Activated CD8-positive, alpha-beta memory T cell treated with anti-CD3 and anti-CD28 coated beads for 24 hours (primary cell): ENCODE data around the gene PNLIP.

ENCODE experiments used
- DNase-seq: peaks from one replicate; pipeline ENCODE4 v3.0.0-alpha.2; 2020

PNLIP gene

DNA sequence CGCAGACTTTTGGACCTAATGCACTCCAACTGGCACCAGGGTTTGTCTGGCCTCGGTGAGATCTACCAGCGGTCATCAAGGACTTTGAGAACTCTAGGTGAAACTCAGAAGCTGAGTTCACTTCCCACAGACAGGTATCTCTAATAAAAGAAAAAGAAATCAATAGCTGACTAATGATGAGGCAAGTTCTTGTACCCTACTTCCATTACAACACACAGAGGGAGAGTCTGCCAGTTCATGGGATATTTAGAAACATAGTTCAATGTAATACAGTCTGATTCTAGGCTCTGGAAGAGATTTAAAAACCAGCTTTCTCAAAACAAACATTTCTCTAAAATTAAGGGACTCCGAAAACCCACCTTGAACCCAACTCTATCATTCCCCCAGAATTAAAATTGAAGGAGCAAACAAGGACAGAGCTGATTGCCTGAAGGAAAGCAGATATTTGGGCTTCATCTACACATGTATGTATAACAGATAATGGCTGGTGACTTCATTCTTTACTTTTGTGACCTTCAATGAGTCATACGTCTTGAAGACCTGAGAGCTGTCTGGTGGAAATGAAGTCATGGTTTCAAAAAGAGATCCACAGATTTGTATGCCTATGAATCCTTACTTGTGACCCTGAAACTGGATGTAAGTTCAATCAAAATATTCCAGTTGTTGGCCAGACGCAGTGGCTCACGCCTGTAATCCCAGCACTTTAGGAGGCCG is 42.3 kb downstream of the PNLIP start:
- DNase-seq, result no peak

DNA sequence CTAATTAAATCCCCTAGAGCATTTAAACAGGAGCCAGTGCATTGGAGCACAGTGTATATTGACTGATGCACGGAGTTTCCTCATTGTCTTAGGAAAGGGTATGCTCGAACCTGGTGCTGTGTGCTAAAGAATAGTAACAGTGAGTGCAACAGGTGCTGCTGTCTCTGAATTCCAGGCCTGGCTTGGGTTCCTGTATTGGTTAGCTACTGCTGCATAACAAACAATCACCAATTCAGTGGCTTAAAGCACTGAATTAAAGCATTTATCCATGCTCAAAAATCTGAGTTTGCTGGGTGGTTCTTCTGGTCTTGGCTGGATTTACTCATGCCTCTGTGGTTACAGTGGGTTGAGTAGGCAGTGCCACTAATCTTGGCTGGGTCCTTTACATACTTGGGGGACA is 43.3 kb downstream of the PNLIP start:
- DNase-seq, result no peak

DNA sequence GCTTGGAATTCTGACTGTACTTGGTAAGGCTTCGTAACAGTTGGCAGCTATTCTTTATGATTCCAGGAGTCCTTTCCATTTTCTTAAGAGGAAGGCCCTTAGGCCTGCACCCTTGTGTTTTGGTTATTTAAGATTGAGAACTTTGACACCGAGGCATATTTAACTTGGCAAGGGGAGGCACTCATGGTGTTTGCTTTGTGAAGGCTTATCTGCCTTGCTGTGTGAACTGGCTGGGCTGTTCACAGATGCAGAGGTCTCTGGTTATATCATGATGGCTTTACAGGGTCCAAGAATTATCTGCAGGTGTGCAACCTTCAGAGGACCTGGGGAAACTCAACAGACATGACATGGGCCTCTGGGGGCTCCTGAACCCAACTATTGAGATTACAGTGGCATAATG is 44.2 kb downstream of the PNLIP start:
- DNase-seq, result no peak

DNA sequence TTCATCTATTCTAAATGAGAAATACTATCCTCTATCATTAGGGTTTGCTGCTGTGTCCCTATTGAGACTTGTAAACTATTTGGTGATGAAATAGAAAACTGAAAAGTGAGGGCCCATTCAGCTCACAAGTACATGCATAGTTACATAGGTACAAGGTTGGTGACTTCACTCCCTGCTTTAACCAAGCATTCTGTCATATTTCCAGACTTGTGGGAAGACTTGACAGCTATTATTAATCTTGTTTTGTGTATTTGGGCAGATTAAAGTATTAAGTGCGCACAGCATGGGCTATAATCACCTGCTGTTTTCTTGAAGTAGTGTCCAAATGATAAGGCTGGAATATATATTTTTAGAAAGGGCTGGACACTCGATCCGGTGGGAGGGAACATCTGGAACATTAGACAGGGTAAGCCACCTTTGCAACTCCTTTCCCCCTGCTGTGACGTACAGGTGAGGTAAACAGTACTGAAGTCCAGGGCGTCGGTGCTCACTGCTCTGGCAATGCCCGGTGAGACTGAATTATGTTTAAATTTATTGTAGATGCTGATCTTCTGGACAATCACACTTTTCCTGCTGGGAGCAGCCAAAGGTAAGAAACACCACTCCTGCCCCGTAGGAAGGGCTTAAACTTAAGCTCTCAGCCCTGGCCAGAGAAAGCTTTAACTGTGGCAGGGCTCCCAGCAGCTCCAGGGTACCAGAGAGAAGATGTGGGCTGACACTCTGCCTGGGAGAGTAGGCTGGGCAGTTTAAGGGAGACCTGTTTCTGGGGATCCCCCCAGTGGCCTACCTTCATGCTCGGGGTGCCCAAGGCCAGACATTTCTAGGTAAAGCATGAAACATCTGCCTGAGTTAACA is 45.1 kb downstream of the PNLIP start, which contains the start of gene PNLIPRP1:
TSS of gene PNLIPRP1 (plus strand) at position 370 of the 855 bp plus-strand sequence. CDS start at position 541, 171 bp downstream.
- no peak for DNase-seq

DNA sequence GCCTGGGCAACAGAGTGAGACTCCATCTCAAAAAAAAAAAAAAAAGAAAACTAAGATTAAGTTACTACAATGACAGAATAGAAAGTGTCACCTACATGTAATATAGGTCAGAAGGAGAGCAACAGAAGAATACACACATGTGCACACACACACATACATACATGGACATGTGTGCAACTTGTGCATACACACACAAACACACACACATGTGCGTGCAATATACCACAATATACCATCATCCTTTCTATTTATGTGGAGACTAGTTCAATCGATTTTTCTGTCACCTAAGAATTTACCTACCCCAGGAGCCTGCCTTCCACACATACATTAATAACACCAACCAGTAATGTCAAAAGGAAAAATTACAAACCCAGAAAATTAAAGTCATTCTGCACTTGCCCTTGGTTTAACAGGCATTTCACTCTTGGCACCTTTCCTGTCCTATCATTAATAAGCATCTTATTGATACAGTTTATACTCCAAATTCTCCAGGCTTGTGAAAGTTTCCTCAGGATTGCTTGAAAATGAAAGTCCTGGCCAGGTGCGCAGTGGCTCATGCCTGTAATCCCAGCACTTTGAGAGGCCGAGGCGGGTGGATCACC is 47.5 kb downstream of the PNLIP start:
- no peak for DNase-seq

DNA sequence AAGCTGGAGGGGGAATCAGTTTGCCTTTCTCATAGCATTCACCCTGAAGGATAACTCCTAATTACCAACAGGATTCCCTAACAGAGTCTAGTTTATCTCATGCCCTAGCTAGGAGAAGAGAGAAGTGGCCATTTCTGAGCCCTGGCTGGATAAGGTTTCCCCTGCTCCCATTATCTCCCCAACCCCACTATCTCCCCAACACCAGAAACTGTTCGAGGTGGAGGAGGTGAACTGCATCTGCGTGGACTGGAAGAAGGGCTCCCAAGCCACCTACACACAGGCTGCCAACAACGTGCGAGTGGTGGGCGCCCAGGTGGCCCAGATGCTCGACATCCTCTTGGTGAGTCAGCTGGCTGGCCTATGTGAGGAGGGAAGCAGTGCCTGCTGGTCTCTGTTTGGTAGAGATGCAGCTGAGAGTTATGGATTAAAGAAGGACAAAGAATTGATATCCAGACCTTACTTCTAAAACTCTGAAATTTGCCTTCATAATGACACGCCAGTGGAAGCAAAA is 48.8 kb downstream of the PNLIP start:
- DNase-seq, result no peak

DNA sequence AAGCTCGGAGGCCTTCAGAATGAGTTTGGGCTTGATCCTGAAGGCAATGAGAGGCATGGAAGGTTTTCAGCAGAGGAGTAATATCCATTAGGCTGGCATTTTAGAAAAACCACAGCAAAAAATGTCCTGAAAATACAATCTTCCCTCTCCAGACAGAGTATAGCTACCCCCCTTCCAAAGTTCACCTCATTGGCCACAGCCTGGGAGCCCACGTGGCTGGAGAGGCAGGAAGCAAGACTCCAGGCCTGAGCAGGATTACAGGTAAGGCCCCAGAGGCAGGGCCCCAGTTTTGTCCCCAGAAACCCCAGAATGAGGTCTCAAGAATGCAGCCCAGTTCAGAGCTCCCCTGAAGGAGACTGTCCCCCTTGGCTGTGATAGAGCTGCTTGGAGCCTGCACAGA is 50.3 kb downstream of the PNLIP start:
- DNase-seq, result no peak

DNA sequence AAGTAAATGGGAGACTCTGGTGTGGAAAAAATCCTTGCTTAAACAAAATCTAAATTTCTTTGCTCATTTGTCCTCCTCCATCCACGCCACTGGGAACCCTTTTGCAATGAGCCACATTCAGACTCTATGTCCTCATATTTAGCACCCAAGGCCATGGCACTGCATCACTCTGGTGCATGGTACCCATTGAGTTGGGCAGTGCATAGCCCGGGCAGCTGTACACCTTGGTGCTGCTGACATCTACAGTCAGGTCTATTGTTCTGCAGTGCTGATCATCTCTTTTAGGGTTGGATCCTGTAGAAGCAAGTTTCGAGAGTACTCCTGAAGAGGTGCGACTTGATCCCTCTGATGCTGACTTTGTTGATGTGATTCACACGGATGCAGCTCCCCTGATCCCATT is 51.8 kb downstream of the PNLIP start:
- DNase-seq, result no peak

DNA sequence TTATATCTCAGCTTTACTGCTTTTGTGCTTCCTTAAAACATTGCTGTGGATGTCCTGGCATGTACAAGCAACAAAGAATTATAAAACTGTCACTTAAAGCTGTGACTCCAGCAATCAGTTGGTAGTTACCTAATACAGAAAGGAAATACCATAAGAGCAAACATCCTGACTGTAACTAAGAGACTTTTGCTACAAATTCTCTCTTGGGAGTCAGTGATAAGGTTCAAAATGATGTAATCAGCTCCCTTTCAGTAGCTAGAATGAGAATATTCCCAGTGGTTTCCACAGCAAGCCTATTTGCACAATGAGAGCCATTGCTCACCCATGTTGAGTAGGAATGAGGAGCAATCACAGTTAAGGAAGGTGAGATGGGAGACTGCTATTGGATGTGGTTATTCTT is 52.6 kb downstream of the PNLIP start:
- DNase-seq, result no peak

DNA sequence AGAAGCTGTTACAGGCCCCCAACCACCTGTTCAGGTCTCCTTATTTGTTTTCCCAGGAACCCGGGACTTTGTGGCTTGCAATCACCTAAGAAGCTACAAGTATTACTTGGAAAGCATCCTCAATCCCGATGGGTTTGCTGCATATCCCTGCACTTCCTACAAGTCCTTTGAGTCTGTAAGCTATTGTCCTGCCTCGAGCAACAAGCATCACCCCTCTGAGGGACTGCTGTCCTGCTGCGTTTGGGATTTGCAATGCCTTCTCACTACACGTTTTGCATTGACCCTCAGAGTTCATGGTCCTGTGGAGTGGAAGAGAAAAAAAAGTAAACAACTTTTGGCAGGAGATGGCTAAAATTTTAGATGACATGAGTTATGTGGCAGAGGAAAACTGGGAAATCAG is 54.3 kb downstream of the PNLIP start:
- DNase-seq, result no peak

DNA sequence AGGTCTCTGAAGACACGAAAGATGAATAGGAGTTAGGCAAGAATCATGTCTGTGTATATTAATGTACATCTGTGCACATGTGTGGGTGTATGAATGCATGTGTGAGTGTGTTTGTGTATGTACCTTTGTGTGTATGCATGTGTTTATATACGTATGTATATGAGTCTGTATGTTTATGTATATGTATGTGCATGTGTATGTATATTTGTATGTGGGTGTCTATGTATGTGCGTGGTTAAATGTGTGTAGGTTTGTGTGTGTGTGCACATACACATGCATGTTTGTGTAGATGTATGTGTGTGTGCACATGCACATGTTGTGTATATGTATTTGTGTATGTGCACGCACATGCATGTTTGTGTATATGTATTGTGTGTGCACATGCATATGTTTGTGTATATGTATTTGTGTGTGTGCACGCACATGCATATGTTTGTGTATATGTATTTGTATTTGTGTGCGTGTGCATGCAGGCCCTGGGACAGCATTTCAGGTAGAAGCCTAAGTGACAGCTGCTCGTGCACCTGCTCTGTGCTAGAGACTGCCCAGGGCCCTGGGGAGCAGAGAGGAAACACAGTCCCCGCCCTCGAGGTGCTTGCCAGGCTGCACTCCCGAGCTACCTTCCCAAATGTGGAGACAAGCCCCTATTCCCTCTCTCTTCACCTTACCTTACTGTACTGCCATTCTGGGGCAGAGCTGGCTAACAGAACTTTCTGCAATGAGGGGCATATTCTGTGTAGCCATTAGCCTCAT is 57.1 kb downstream of the PNLIP start:
- no peak for DNase-seq

DNA sequence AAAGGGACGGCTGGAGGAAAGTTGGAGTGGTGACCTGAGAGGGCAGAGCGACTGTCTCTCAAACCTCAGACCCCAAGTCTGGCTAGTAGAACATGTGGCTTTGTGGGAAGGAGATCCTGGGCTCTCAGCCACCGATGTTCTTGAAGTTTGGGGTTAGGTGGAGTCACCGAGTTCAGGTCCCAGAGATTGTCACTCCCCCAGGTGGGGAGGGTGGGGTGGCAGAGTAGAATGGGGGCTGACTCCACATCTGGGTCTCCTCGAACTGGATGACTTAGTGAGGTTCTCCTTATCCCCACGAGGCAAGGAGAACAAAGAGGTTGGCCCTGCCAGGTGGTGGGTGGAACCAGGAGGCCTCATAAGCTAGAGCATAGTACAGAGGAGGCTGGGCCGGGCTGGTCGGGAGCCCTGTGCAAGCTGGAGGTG is 60.3 kb downstream of the PNLIP start:
- DNase-seq, result no peak

DNA sequence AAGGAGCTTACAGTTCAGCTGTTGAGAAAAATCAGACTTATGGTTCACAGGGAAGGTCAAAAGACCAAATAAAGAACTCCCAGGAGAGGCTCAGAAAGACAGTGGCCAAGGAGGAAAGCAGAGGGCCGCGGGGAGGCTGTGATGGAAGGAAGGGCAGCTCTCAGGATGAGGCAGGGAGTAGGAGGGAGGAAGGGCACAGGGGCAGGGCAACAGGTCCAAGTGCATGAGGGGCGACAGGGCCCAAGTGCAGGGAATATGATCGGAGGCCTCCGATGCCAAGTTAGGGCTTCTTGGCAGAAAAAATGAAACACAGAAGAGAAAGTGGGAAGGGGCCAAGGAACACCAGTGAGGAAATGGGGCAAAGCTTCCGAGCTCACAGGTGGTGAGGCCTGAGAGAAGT is 61.6 kb downstream of the PNLIP start:
- DNase-seq, result no peak

DNA sequence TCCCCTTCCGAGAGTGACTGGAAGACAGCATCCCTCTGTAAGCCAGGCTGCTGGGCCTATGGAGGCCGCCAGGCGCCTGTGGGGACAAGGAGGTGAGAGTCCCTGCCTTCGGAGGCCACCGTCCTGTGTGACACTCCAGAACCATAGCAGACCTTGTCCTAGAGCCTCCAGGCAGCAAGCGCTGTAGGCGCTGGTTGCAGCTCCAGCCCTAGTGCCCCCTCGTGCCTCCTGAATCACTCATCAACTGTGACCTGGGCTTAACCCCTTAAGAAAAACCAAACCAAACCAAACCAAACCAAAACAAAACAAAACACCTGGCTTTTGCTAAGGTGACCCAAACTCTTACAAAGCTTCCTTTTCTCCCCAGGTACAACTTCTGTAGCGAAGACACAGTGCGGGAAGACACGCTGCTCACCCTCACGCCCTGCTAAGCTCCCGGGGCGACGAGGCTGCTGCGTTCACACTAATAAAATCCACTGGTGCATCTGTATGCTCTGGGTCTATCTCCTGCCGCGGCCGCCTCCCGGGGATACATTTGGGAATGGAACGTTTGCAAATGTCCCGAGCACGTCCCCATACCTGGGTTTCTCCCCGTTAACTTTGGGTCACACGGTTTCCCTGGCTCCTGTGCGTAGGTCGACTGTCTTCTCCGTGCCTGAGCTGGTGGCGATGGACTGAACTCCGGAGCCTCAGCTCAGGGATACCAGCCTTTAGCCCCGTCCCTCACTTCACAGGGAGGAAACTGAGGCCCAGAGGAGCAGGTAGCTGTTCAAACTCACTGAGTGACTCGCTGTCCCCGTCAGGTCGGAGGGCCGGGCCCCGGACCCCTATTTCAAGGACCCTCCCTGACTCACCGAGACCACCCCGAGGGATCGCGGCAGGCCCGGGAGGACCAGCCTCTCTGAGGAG is 63.2 kb downstream of the PNLIP start:
- no peak for DNase-seq

DNA sequence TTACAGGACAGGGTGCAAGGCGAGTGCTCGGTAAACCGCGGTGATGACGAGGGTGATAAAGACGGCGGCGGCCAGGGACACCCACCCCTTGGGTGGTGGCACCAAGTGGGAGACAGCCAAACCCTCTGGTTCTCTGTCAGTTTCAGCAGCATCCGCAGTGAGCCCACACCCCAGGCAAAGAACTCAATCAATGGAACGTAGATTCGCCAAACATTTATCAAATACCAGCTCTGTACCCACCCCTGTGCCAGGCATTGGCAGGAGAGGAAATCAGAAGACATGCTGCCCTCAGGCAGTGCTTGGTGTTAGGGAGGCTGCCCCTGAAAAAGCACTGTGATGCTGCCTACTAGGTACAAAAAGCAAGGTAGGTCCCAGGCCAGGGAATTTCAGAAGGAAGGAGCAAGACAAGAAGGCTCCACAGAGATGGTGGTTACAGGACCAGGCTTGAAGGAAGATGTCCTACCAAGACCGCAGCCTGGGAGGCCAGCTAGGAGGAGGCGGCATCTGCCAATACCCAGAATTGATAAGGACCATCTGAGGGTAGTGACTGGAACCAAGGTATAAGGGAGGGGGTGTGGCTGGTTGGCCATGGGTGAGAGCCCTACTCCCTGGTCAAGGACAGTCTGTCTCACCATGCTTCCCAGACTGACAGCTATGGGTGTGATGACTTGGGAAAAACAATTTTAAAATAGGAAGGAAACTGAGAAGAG is 64.9 kb downstream of the PNLIP start:
- no peak for DNase-seq

DNA sequence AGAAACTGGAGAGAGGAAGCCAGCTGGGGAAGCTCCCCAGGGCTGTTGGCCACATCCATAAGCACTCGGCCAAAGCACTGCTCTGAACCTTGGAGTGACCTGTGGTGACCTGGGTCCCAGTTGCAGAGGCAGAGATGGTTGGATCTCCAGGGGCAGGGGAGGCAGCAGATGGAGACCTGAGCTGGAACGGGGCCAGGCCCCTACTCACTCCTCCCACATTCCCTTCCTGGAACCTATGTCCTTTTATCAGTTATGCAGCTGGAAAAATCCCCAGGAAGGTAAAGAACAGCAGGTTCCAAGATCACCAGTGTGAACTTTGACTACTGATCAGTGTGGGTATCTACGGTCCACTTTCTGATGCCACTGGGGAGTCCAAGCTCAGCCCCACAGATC is 65.4 kb downstream of the PNLIP start:
- DNase-seq, result no peak

DNA sequence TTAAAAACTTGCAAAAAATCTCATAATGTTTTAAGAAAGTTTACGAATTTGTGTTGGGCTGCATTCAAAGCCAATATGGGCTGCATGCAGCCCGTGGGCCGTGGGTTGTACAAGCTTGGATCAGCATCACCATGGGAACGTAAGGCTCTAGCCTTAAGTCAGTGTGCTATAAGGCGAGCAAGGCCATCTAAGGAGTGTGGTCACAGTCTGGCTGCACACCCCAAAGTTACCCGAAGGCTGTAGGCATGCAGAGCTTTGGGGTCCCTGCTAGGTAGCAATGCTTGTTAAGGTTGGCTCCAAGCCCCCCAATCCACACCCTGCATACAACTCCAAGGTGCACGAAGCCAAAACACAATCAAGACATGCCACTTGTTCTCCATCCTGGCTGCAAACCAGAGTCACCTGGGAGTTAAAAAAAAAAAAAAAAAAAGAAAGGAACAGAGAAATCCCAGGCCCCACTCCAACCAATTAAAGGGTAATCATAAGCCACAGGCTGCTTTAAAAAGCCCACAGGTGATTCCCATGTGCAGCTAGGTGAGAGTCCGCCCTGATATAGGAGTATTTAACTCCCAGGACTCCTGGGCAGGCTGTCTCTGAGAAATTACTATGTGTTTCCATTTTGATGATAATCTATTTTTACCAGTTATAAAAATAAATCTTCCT is 66.5 kb downstream of the PNLIP start:
- no peak for DNase-seq

DNA sequence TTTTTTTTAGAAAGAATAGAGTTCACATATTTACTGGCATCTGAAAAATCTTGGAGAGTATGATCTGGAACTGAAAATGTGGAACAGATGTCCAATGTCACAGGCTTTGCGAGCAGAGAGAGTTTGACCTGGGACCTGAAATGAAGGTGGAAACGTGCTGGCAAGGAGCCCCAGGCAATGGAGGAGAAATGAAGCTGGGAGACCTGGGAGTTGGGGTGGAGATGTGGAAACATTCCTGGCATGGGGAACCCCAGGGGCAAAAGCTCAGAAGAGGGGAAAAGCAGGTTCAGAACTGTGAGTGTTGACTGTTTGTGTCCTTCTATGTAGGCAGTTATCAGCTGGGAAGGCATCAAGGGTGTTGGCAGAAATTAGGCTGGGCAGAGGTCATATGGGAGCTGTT is 67.7 kb downstream of the PNLIP start:
- DNase-seq, result no peak

DNA sequence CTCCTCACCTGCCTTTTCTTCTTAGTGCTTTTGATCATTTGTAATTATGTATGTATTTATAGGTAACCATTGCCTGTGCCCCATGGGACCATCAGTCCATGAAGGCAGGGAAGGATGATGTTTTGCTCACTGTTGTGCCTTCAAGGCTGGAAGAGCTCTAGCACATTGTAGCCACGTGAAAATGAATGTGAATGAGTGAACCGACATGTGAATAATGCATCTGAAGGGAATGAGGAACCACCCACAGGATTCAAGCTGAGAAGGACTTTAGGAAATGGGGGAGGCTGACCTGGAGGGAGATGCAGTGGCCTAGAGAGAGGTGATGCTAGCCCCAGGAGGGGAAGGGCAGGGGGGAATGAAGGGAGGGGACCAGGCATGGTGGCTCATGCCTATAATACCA is 69.1 kb downstream of the PNLIP start:
- no peak for DNase-seq

DNA sequence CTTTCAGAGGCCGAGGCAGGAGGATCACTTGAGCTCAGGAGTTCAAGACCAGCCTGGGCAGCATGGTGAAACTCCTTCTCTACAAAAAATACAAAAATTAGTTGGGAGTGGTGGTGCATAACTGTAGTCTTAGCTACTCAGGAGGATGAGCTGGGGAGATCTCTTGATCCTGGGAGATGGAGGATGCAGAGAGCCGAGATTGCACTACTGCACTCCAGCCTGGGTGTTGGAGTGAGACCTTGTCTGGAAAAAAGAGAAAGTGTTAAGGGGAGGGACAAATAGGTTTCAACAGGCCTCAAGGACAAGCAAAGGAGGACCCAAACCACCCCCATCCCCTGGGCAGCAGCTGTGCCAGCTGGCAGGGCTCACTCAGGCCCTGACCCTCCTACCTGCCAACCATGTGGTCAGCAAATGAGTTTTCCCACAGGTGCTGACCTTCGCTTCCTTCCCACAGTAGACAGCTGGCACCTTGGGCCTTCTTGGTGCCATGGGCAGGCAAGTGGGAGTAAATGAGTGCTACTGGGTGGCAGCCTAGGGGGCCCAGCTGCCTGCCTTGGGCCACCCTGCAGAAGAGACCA is 69.6 kb downstream of the PNLIP start:
- no peak for DNase-seq
